HEK293T (cell line): ENCODE measurements around the gene DRD2.

Experiments used
- CTCF ChIA-PET: fragments of 350-600 bp; formaldehyde crosslinking; extraction: SDS; loops from one replicate; lab custom pipeline; 2021; ENCODE audit warnings: antibody characterized with exemption, inconsistent platforms; lab: Yijun Ruan, JAX
- POLR2A ChIA-PET: fragments of 350-600 bp; formaldehyde crosslinking; extraction: SDS; loops from one replicate; lab custom pipeline; 2020; ENCODE audit warnings: antibody characterized with exemption, inconsistent platforms; lab: Yijun Ruan, JAX
- DNase-seq: peaks from one replicate; pipeline ENCODE4 v3.0.0; 2012; ENCODE audit warnings: mixed read lengths; ENCODE audit errors: extremely low spot score
- ARNT ChIP-seq: fragments of 450-650 bp; IDR thresholded peaks from 2 replicates; pipeline ENCODE4 v1.6.1; 2017; ENCODE audit warnings: mild to moderate bottlenecking
- BHLHE40 ChIP-seq: fragments of 450-650 bp; IDR thresholded peaks from 2 replicates; pipeline ENCODE4 v1.6.1; 2016; ENCODE audit warnings: mild to moderate bottlenecking, moderate library complexity, borderline replicate concordance
- CTBP1 ChIP-seq: fragments of 450-650 bp; IDR thresholded peaks from 2 replicates; pipeline ENCODE4 v1.6.1; 2016; ENCODE audit warnings: borderline replicate concordance
- ELF4 ChIP-seq: fragments of 450-650 bp; IDR thresholded peaks from 2 replicates; pipeline ENCODE4 v1.6.1; 2017; ENCODE audit warnings: antibody characterized with exemption
- FOXA1 ChIP-seq: fragments of 450-650 bp; IDR thresholded peaks from 2 replicates; pipeline ENCODE4 v1.6.1; 2016; ENCODE audit warnings: mild to moderate bottlenecking
- FOXK2 ChIP-seq: fragments of 450-650 bp; IDR thresholded peaks from 2 replicates; pipeline ENCODE4 v1.6.1; 2016; ENCODE audit warnings: mild to moderate bottlenecking
- FOXM1 ChIP-seq: fragments of 450-650 bp; IDR thresholded peaks from 2 replicates; pipeline ENCODE4 v1.6.1; 2017; ENCODE audit warnings: mild to moderate bottlenecking, borderline replicate concordance
- HDGF ChIP-seq: fragments of 450-650 bp; IDR thresholded peaks from 2 replicates; pipeline ENCODE4 v1.6.1; 2017; ENCODE audit warnings: antibody characterized with exemption, borderline replicate concordance
- L3MBTL2 ChIP-seq: fragments of 450-650 bp; conservative IDR thresholded peaks from 2 replicates; pipeline ENCODE4 v1.6.1; 2016; ENCODE audit warnings: mild to moderate bottlenecking
- LEF1 ChIP-seq: fragments of 450-650 bp; IDR thresholded peaks from 2 replicates; pipeline ENCODE4 v1.6.1; 2017; ENCODE audit warnings: mild to moderate bottlenecking, borderline replicate concordance
- NFRKB ChIP-seq: fragments of 450-650 bp; IDR thresholded peaks from 2 replicates; pipeline ENCODE4 v1.6.1; 2016; ENCODE audit warnings: mild to moderate bottlenecking, moderate library complexity
- SP1 ChIP-seq: fragments of 450-650 bp; IDR thresholded peaks from 2 replicates; pipeline ENCODE4 v1.6.1; 2017
- SUZ12 ChIP-seq: fragments of 450-650 bp; IDR thresholded peaks from 2 replicates; pipeline ENCODE4 v1.6.1; 2016; ENCODE audit warnings: mild to moderate bottlenecking
- TARDBP ChIP-seq: fragments of 450-650 bp; IDR thresholded peaks from 2 replicates; pipeline ENCODE4 v1.6.1; 2016
- ZNF384 ChIP-seq: fragments of 450-650 bp; IDR thresholded peaks from 2 replicates; pipeline ENCODE4 v1.6.1; 2016
- TF ChIP-seq, protein P1 (sequence below): fragments of 450-650 bp; IDR thresholded peaks from 2 replicates; pipeline ENCODE4 v1.6.1; 2016

The DRD2 gene

DNA sequence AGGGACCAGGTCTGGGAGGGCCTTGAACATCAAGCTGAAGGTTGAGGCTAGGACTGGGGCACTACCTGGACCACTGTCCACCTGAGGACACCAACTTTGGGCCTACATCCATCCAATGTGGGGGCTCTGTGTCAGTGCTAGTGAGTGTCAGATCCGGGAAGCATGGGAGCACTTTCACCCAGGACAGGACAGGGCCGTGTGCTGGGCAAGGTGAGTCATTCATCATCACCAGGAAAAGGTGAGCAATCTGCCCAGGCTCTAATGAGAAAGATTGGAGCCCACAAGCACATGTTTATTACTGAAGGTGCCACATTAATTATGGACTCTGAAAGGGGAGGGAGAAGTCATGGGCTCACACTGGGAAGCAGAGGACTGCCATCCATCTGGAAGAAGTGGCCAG is 39.7 kb upstream of the DRD2 start:
- ChIA-PET CTCF (no interaction called here), POLR2A (no interaction called here)
- DNase-seq, result no peak
- no peak for TF ChIP-seq L3MBTL2
- TF ChIP-seq LEF1, result no peak

- no peak for DNase-seq
- CTCF ChIA-PET, result interaction anchor here (0.6 kb wide), 1 partner anchor 12 kb away, joined by 5 read pairs; no protein-coding TSS in a partner anchor
- TF ChIP-seq, protein P1, sequence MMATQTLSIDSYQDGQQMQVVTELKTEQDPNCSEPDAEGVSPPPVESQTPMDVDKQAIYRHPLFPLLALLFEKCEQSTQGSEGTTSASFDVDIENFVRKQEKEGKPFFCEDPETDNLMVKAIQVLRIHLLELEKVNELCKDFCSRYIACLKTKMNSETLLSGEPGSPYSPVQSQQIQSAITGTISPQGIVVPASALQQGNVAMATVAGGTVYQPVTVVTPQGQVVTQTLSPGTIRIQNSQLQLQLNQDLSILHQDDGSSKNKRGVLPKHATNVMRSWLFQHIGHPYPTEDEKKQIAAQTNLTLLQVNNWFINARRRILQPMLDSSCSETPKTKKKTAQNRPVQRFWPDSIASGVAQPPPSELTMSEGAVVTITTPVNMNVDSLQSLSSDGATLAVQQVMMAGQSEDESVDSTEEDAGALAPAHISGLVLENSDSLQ, result no peak
- TF ChIP-seq L3MBTL2 (no peak), FOXK2 (no peak), HDGF (no peak), ARNT (no peak), CTBP1 (no peak), ELF4 (no peak), TARDBP (no peak), BHLHE40 (no peak), FOXA1 (no peak), SUZ12 (no peak), ZNF384 (no peak), FOXM1 (no peak)
- POLR2A ChIA-PET, result no interaction called here
Measured at GRCh38 chr11:113507341-113507740, 32.1 kb upstream of the DRD2 start.

GRCh38 chr11:113506893-113507292 is 31.7 kb upstream of the DRD2 start:
- CTCF ChIA-PET, result interaction anchor here (0.6 to 1.0 kb wide), 2 partner anchors 9 to 13 kb away, joined by 3 to 5 read pairs; no protein-coding TSS in a partner anchor
- no peak for DNase-seq
- POLR2A ChIA-PET, result no interaction called here
- no peak for TF ChIP-seq L3MBTL2
- TF ChIP-seq ARNT, result no peak
- no peak for TF ChIP-seq FOXM1
- TF ChIP-seq ELF4, result no peak
- TF ChIP-seq BHLHE40, result no peak

- no peak for DNase-seq
- ChIA-PET CTCF (interaction anchor here (1.0 kb wide), 1 partner anchor 9 kb away, joined by 3 read pairs; no protein-coding TSS in a partner anchor), POLR2A (no interaction called here)
- no peak for TF ChIP-seq FOXM1
- TF ChIP-seq FOXA1, result no peak
- TF ChIP-seq ELF4, result no peak
- TF ChIP-seq BHLHE40, result no peak
- no peak for TF ChIP-seq CTBP1
- TF ChIP-seq FOXK2, result no peak
- no peak for TF ChIP-seq LEF1
- TF ChIP-seq L3MBTL2, result no peak
- TF ChIP-seq, protein P1, result no peak
- TF ChIP-seq SUZ12, result no peak
- no peak for TF ChIP-seq TARDBP
- TF ChIP-seq ZNF384, result no peak
- no peak for TF ChIP-seq SP1
- no peak for TF ChIP-seq NFRKB
- no peak for TF ChIP-seq ARNT
- no peak for TF ChIP-seq HDGF
Measured at GRCh38 chr11:113506461-113506860, 31.3 kb upstream of the DRD2 start.

- ChIA-PET CTCF (interaction anchor here (1.0 kb wide), 1 partner anchor 10 kb away, joined by 3 read pairs; no protein-coding TSS in a partner anchor), POLR2A (no interaction called here)
- no peak for TF ChIP-seq ZNF384
- TF ChIP-seq HDGF, result no peak
- DNase-seq, result no peak
Measured at GRCh38 chr11:113505541-113506375, 30.6 kb upstream of the DRD2 start.

DNA sequence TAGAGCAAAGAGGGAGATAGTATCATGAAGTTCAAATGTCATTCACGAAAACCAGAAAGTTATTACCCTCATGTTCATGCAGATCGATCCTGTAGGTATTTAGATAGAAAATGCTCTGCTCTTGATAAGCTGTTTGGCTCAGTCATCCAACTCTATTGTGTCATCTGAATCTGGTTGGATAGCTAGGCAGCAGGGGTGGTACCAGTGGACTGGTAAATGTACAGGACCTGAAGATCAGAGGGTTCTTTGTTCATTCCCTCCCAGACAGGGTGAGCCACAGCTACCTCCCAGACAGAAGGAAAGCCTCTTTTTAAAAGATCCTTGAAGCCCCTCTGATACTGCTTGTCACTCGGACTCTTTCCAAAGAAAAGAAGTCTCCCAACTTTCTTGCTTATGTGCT is 29.8 kb upstream of the DRD2 start:
- DNase-seq, result no peak
- TF ChIP-seq TARDBP (no peak), FOXM1 (no peak), ZNF384 (no peak), HDGF (no peak), CTBP1 (no peak), SUZ12 (no peak), NFRKB (no peak), ELF4 (no peak), FOXA1 (no peak), LEF1 (no peak)
- TF ChIP-seq, protein P1, result no peak
- CTCF ChIA-PET, result no interaction called here
- POLR2A ChIA-PET, result no interaction called here
